ENCODE results near the gene GADD45GIP1. TPM values are rescaled to one million over a fixed set of nuclear protein-coding genes. Genes with fewer than 3 reads are reported as not detected.

The GADD45GIP1 gene
- total and polyA plus RNA-seq, 10 of the 15 experiments (the other 5 are each of a cell fraction or from before 2014, with no cell fraction given): 5.1 to 136 (median 30.1) TPM

DNA sequence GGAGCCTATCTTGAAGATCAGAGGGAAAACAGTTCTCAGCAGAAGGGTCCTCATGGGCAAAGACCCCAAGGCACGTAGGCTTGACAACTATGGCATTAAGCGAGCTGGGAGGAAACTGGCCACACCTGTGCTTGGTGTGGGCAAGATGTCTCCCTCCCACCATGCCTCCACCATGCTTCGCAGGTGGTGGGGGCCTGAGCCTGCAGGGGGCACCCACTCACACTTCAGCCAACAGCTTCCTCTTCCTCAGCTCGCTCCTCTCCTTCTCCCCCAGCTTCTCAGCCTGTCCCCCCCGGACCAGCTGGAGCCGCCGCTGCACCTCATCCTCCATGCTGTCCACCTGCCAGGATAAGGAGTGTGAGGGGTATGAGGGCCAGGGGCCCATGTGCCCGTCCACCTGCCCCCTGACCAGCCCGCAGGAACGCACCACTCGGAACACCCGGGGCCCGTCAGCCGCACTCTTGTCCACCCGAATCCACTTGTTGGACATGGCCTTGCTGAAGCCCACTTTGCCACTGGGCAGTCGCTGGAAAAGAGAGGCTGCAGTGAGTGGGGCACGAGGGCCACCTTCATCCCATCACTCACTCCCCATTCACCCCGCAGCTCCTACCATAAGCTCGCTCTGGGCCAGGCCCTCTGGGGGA lies 26.9 kb downstream of the GADD45GIP1 start:
- Histone ChIP-seq H3K79me2 (ENCODE audit: control insufficient read depth, insufficient read depth, low read length) (peaks cover 32% of the 10 kb centered on the region), H3K27ac (ENCODE audit: control insufficient read depth, insufficient read depth) (no peak overlapping the region), H3K36me3 (ENCODE audit: control insufficient read depth in 2 of 2, insufficient read depth in 2 of 2, low read length in 1 of 2) (peaks cover 10 to 23% of the 10 kb centered on the region in 2 experiments; a peak in 3 of 4 replicates), H3K9me3 (replicated peaks; ENCODE audit: control insufficient read depth, insufficient read depth, low read length) (no peaks in the 10 kb centered on the region), H3K4me3 (no peak overlapping the region), H2AFZ (ENCODE audit: control insufficient read depth, low read depth, low read length) (no peak overlapping the region), H3K9ac (ENCODE audit: control insufficient read depth, insufficient read depth, low read length) (no peak overlapping the region), H3K27me3 (replicated peaks in 1 of 2; ENCODE audit: control insufficient read depth in 2 of 2, insufficient read depth in 2 of 2, low read length in 1 of 2) (no peaks in the 10 kb centered on the region), H3K4me2 (ENCODE audit: control insufficient read depth, insufficient read depth) (no peak overlapping the region), H4K20me1 (ENCODE audit: control insufficient read depth, insufficient read depth) (no peaks in the 10 kb centered on the region; the same call in 1 of the 2 replicates), H3K4me1 (ENCODE audit: control insufficient read depth, insufficient read depth, low read length) (no peaks in the 10 kb centered on the region)
- no TSS peak for BruUV-seq (replicated peaks)
- no peak for FAIRE-seq
- ChIA-PET CTCF (interaction anchor here (1.0 to 2.3 kb wide), 4 partner anchors 15 to 173 kb away, joined by 3 to 11 read pairs (median 6); no protein-coding TSS in a partner anchor), POLR2A (interaction anchor here (0.9 kb wide), 1 partner anchor 10 kb away, joined by 3 read pairs; no protein-coding TSS in a partner anchor), SMC1A (ENCODE audit: uncharacterized antibody, unreplicated experiment) (interaction anchor here (1.2 to 3.2 kb wide), 2 partner anchors 10 to 83 kb away, joined by 3 to 14 read pairs; partner anchors contain the start of gene SYCE2), RAD21 (ENCODE audit: unreplicated experiment) (interaction anchor here (1.6 kb wide), 1 partner anchor 10 kb away, joined by 6 read pairs; the partner anchor contains the start of gene SYCE2)
- WGBS (ENCODE audit: insufficient coverage, insufficient replicate concordance, low lambda C conversion rate, missing lambda C conversion rate): 99% methylated on average over 18 of the region's 19 CpGs
- ATAC-seq: no peak
- in situ Hi-C loops (cut with MboI) (no loop called here), intact Hi-C loops (cut with micrococcal nuclease; ENCODE audit: unreplicated experiment) (no loop called here)
- DNase-seq (ENCODE audit: low read depth, low spot score): no peak
- no peak for TF ChIP-seq RBBP5 (conservative IDR thresholded peaks at IDR 0.05)
- TF ChIP-seq, protein P1, sequence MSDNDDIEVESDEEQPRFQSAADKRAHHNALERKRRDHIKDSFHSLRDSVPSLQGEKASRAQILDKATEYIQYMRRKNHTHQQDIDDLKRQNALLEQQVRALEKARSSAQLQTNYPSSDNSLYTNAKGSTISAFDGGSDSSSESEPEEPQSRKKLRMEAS (IDR thresholded peaks at IDR 0.05; ENCODE audit: low read depth, low read length): no peak
- TF ChIP-seq SIN3A (IDR thresholded peaks at IDR 0.05; ENCODE audit: low read depth, low read length): no peak
- no peak for TF ChIP-seq HDAC2 (IDR thresholded peaks at IDR 0.05)
- TF ChIP-seq, protein P2, sequence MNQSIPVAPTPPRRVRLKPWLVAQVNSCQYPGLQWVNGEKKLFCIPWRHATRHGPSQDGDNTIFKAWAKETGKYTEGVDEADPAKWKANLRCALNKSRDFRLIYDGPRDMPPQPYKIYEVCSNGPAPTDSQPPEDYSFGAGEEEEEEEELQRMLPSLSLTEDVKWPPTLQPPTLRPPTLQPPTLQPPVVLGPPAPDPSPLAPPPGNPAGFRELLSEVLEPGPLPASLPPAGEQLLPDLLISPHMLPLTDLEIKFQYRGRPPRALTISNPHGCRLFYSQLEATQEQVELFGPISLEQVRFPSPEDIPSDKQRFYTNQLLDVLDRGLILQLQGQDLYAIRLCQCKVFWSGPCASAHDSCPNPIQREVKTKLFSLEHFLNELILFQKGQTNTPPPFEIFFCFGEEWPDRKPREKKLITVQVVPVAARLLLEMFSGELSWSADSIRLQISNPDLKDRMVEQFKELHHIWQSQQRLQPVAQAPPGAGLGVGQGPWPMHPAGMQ (IDR thresholded peaks at IDR 0.05; ENCODE audit: borderline replicate concordance): no peak
- TF ChIP-seq, protein P3, sequence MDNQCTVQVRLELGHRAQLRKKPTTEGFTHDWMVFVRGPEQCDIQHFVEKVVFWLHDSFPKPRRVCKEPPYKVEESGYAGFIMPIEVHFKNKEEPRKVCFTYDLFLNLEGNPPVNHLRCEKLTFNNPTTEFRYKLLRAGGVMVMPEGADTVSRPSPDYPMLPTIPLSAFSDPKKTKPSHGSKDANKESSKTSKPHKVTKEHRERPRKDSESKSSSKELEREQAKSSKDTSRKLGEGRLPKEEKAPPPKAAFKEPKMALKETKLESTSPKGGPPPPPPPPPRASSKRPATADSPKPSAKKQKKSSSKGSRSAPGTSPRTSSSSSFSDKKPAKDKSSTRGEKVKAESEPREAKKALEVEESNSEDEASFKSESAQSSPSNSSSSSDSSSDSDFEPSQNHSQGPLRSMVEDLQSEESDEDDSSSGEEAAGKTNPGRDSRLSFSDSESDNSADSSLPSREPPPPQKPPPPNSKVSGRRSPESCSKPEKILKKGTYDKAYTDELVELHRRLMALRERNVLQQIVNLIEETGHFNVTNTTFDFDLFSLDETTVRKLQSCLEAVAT (IDR thresholded peaks at IDR 0.05): no peak
- TF ChIP-seq JUND (IDR thresholded peaks at IDR 0.05; ENCODE audit: low read depth, low read length): no peak
- TF ChIP-seq POLR2A (IDR thresholded peaks at IDR 0.05; ENCODE audit: low read depth, low read length): no peak
- no peak for TF ChIP-seq CREM (IDR thresholded peaks at IDR 0.05; ENCODE audit: low read depth)
- no peak for TF ChIP-seq RAD21 (IDR thresholded peaks at IDR 0.05; ENCODE audit: insufficient read depth, low read depth, low read length)
- no peak for TF ChIP-seq ATF7 (IDR thresholded peaks at IDR 0.05; ENCODE audit: low read depth)
- no peak for TF ChIP-seq SUPT20H (IDR thresholded peaks at IDR 0.05; ENCODE audit: borderline replicate concordance, control insufficient read depth, low read depth, low read length)
- no peak for TF ChIP-seq TAF1 (IDR thresholded peaks at IDR 0.05; ENCODE audit: borderline replicate concordance, low read depth, low read length)
- TF ChIP-seq MYB (IDR thresholded peaks at IDR 0.05; ENCODE audit: borderline replicate concordance, low read depth, low read length): no peak
- TF ChIP-seq, protein P4, sequence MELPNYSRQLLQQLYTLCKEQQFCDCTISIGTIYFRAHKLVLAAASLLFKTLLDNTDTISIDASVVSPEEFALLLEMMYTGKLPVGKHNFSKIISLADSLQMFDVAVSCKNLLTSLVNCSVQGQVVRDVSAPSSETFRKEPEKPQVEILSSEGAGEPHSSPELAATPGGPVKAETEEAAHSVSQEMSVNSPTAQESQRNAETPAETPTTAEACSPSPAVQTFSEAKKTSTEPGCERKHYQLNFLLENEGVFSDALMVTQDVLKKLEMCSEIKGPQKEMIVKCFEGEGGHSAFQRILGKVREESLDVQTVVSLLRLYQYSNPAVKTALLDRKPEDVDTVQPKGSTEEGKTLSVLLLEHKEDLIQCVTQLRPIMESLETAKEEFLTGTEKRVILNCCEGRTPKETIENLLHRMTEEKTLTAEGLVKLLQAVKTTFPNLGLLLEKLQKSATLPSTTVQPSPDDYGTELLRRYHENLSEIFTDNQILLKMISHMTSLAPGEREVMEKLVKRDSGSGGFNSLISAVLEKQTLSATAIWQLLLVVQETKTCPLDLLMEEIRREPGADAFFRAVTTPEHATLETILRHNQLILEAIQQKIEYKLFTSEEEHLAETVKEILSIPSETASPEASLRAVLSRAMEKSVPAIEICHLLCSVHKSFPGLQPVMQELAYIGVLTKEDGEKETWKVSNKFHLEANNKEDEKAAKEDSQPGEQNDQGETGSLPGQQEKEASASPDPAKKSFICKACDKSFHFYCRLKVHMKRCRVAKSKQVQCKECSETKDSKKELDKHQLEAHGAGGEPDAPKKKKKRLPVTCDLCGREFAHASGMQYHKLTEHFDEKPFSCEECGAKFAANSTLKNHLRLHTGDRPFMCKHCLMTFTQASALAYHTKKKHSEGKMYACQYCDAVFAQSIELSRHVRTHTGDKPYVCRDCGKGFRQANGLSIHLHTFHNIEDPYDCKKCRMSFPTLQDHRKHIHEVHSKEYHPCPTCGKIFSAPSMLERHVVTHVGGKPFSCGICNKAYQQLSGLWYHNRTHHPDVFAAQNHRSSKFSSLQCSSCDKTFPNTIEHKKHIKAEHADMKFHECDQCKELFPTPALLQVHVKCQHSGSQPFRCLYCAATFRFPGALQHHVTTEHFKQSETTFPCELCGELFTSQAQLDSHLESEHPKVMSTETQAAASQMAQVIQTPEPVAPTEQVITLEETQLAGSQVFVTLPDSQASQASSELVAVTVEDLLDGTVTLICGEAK (IDR thresholded peaks at IDR 0.05; ENCODE audit: borderline replicate concordance): no peak
